ENCODE data around the gene INPP5A.

INPP5A gene

GRCh38 chr10:132708441-132708840, 170.9 kb downstream of the INPP5A start:
- Histone ChIP-seq H3K36me3 (ENCODE audit: control insufficient read depth in 2 of 2, insufficient read depth in 2 of 2, low read length in 2 of 2) (peaks cover 7 to 15% of the 10 kb centered on the region in 2 donors), H3K9ac (ENCODE audit: low read depth in 1 of 2, low read length in 2 of 2) (no peak overlapping the region), H3K4me3 (ENCODE audit: low read length in 2 of 2) (no peak overlapping the region), H3K4me1 (ENCODE audit: control insufficient read depth in 2 of 2, insufficient read depth in 2 of 2, low read length in 2 of 2) (peaks cover 6 to 11% of the 10 kb centered on the region in 2 donors), H3K27me3 (ENCODE audit: control insufficient read depth in 2 of 2, insufficient read depth in 2 of 2, low read length in 2 of 2) (no peaks in the 10 kb centered on the region), H3K9me3 (ENCODE audit: control insufficient read depth in 2 of 2, low read length in 2 of 2) (no peaks in the 10 kb centered on the region), H3K27ac (ENCODE audit: low read depth in 2 of 2, low read length in 2 of 2) (no peak overlapping the region)

- peaks cover 7 to 15% of the 10 kb centered on the region in 2 donors for H3K36me3 ChIP-seq (ENCODE audit: control insufficient read depth in 2 of 2, insufficient read depth in 2 of 2, low read length in 2 of 2)
- no peaks in the 10 kb centered on the region for H3K27me3 ChIP-seq (ENCODE audit: control insufficient read depth in 2 of 2, insufficient read depth in 2 of 2, low read length in 2 of 2)
- no peaks in the 10 kb centered on the region for H3K9me3 ChIP-seq (ENCODE audit: control insufficient read depth in 2 of 2, low read length in 2 of 2)
- H3K27ac ChIP-seq (ENCODE audit: low read depth in 2 of 2, low read length in 2 of 2): no peak overlapping the region
- no peak overlapping the region for H3K9ac ChIP-seq (ENCODE audit: low read depth in 1 of 2, low read length in 2 of 2)
- peaks cover 6 to 11% of the 10 kb centered on the region in 2 donors for H3K4me1 ChIP-seq (ENCODE audit: control insufficient read depth in 2 of 2, insufficient read depth in 2 of 2, low read length in 2 of 2)
- H3K4me3 ChIP-seq (ENCODE audit: low read length in 2 of 2): no peak overlapping the region
Observed at GRCh38 chr10:132708936-132709335, 171.3 kb downstream of the INPP5A start.

- Histone ChIP-seq H3K9me3 (ENCODE audit: control insufficient read depth in 2 of 2, low read length in 2 of 2) (no peaks in the 10 kb centered on the region), H3K9ac (ENCODE audit: low read depth in 1 of 2, low read length in 2 of 2) (no peak overlapping the region), H3K27ac (ENCODE audit: low read depth in 2 of 2, low read length in 2 of 2) (no peak overlapping the region), H3K27me3 (ENCODE audit: control insufficient read depth in 2 of 2, insufficient read depth in 2 of 2, low read length in 2 of 2) (no peaks in the 10 kb centered on the region), H3K36me3 (ENCODE audit: control insufficient read depth in 2 of 2, insufficient read depth in 2 of 2, low read length in 2 of 2) (peaks cover 7 to 15% of the 10 kb centered on the region in 2 donors), H3K4me1 (ENCODE audit: control insufficient read depth in 2 of 2, insufficient read depth in 2 of 2, low read length in 2 of 2) (peaks cover 6 to 11% of the 10 kb centered on the region in 2 donors), H3K4me3 (ENCODE audit: low read length in 2 of 2) (no peak overlapping the region)
Observed at GRCh38 chr10:132709471-132709951, 171.9 kb downstream of the INPP5A start.

GRCh38 chr10:132710036-132710686, 172.6 kb downstream of the INPP5A start:
- H3K9ac ChIP-seq (ENCODE audit: low read depth in 1 of 2, low read length in 2 of 2): no peak overlapping the region

GRCh38 chr10:132710746-132711612, 173.4 kb downstream of the INPP5A start:
- Histone ChIP-seq H3K9ac (ENCODE audit: low read depth in 1 of 2, low read length in 2 of 2) (no peak overlapping the region), H3K9me3 (ENCODE audit: control insufficient read depth in 2 of 2, low read length in 2 of 2) (no peaks in the 10 kb centered on the region), H3K4me3 (ENCODE audit: low read length in 2 of 2) (no peak overlapping the region), H3K36me3 (ENCODE audit: control insufficient read depth in 2 of 2, insufficient read depth in 2 of 2, low read length in 2 of 2) (peaks cover 7 to 15% of the 10 kb centered on the region in 2 donors), H3K27me3 (ENCODE audit: control insufficient read depth in 2 of 2, insufficient read depth in 2 of 2, low read length in 2 of 2) (no peaks in the 10 kb centered on the region), H3K27ac (ENCODE audit: low read depth in 2 of 2, low read length in 2 of 2) (no peak overlapping the region), H3K4me1 (ENCODE audit: control insufficient read depth in 2 of 2, insufficient read depth in 2 of 2, low read length in 2 of 2) (peaks cover 6 to 11% of the 10 kb centered on the region in 2 donors)

More at GRCh38 chr10:132710036-132710686, 172.6 kb downstream of the INPP5A start:
- Histone ChIP-seq H3K9me3 (ENCODE audit: control insufficient read depth in 2 of 2, low read length in 2 of 2) (no peaks in the 10 kb centered on the region), H3K27ac (ENCODE audit: low read depth in 2 of 2, low read length in 2 of 2) (no peak overlapping the region), H3K4me3 (ENCODE audit: low read length in 2 of 2) (no peak overlapping the region), H3K27me3 (ENCODE audit: control insufficient read depth in 2 of 2, insufficient read depth in 2 of 2, low read length in 2 of 2) (no peaks in the 10 kb centered on the region), H3K4me1 (ENCODE audit: control insufficient read depth in 2 of 2, insufficient read depth in 2 of 2, low read length in 2 of 2) (peaks cover 6 to 11% of the 10 kb centered on the region in 2 donors), H3K36me3 (ENCODE audit: control insufficient read depth in 2 of 2, insufficient read depth in 2 of 2, low read length in 2 of 2) (peaks cover 7 to 15% of the 10 kb centered on the region in 2 donors)

- H3K4me3 ChIP-seq (ENCODE audit: low read length in 2 of 2): no peak overlapping the region
- H3K27ac ChIP-seq (ENCODE audit: low read depth in 2 of 2, low read length in 2 of 2): no peak overlapping the region
- H3K27me3 ChIP-seq (ENCODE audit: control insufficient read depth in 2 of 2, insufficient read depth in 2 of 2, low read length in 2 of 2): no peaks in the 10 kb centered on the region
- H3K4me1 ChIP-seq (ENCODE audit: control insufficient read depth in 2 of 2, insufficient read depth in 2 of 2, low read length in 2 of 2): peaks cover 6 to 9% of the 10 kb centered on the region in 2 donors
- H3K9ac ChIP-seq (ENCODE audit: low read depth in 1 of 2, low read length in 2 of 2): no peak overlapping the region
- no peaks in the 10 kb centered on the region for H3K9me3 ChIP-seq (ENCODE audit: control insufficient read depth in 2 of 2, low read length in 2 of 2)
- peaks cover 7 to 15% of the 10 kb centered on the region in 2 donors for H3K36me3 ChIP-seq (ENCODE audit: control insufficient read depth in 2 of 2, insufficient read depth in 2 of 2, low read length in 2 of 2)
Observed at GRCh38 chr10:132711613-132712121, 174.1 kb downstream of the INPP5A start.

- Histone ChIP-seq H3K36me3 (ENCODE audit: control insufficient read depth in 2 of 2, insufficient read depth in 2 of 2, low read length in 2 of 2) (peaks cover 7 to 12% of the 10 kb centered on the region in 2 donors), H3K4me1 (ENCODE audit: control insufficient read depth in 2 of 2, insufficient read depth in 2 of 2, low read length in 2 of 2) (peaks cover 4 to 5% of the 10 kb centered on the region in 2 donors), H3K27me3 (ENCODE audit: control insufficient read depth in 2 of 2, insufficient read depth in 2 of 2, low read length in 2 of 2) (no peaks in the 10 kb centered on the region), H3K9ac (ENCODE audit: low read depth in 1 of 2, low read length in 2 of 2) (no peak overlapping the region), H3K27ac (ENCODE audit: low read depth in 2 of 2, low read length in 2 of 2) (no peak overlapping the region), H3K9me3 (ENCODE audit: control insufficient read depth in 2 of 2, low read length in 2 of 2) (no peaks in the 10 kb centered on the region), H3K4me3 (ENCODE audit: low read length in 2 of 2) (no peak overlapping the region)
Observed at GRCh38 chr10:132712291-132712690, 174.7 kb downstream of the INPP5A start.

GRCh38 chr10:132712743-132713142, 175.2 kb downstream of the INPP5A start:
- Histone ChIP-seq H3K9me3 (ENCODE audit: control insufficient read depth in 2 of 2, low read length in 2 of 2) (no peaks in the 10 kb centered on the region), H3K4me3 (ENCODE audit: low read length in 2 of 2) (no peak overlapping the region), H3K9ac (ENCODE audit: low read depth in 1 of 2, low read length in 2 of 2) (no peak overlapping the region), H3K36me3 (ENCODE audit: control insufficient read depth in 2 of 2, insufficient read depth in 2 of 2, low read length in 2 of 2) (peaks cover 7 to 12% of the 10 kb centered on the region in 2 donors), H3K27me3 (ENCODE audit: control insufficient read depth in 2 of 2, insufficient read depth in 2 of 2, low read length in 2 of 2) (no peaks in the 10 kb centered on the region), H3K27ac (ENCODE audit: low read depth in 2 of 2, low read length in 2 of 2) (no peak overlapping the region), H3K4me1 (ENCODE audit: control insufficient read depth in 2 of 2, insufficient read depth in 2 of 2, low read length in 2 of 2) (peaks cover 0 to under 1% of the 10 kb centered on the region in 2 donors)

- no peak overlapping the region for H3K9ac ChIP-seq (ENCODE audit: low read depth in 1 of 2, low read length in 2 of 2)
- H3K27me3 ChIP-seq (ENCODE audit: control insufficient read depth in 2 of 2, insufficient read depth in 2 of 2, low read length in 2 of 2): no peaks in the 10 kb centered on the region
- no peak overlapping the region for H3K27ac ChIP-seq (ENCODE audit: low read depth in 2 of 2, low read length in 2 of 2)
- H3K9me3 ChIP-seq (ENCODE audit: control insufficient read depth in 2 of 2, low read length in 2 of 2): no peaks in the 10 kb centered on the region
- no peaks in the 10 kb centered on the region for H3K4me1 ChIP-seq (ENCODE audit: control insufficient read depth in 2 of 2, insufficient read depth in 2 of 2, low read length in 2 of 2)
- H3K36me3 ChIP-seq (ENCODE audit: control insufficient read depth in 2 of 2, insufficient read depth in 2 of 2, low read length in 2 of 2): peaks cover 3 to 7% of the 10 kb centered on the region in 2 donors
- H3K4me3 ChIP-seq (ENCODE audit: low read length in 2 of 2): no peak overlapping the region
Observed at GRCh38 chr10:132713421-132714095, 176.0 kb downstream of the INPP5A start.
